Ovary (tissue), 9 donors: Measurements from ENCODE around the gene PTPN2. TPM values are rescaled to one million over a fixed set of nuclear protein-coding genes. Genes with fewer than 3 reads are reported as not detected.

Experiments used
- DNase-seq, 5 donors: peaks; one replicate each; pipeline ENCODE4 v3.0.0-alpha.2; 2019 to 2020
- H3K27ac ChIP-seq, 2 donors: fragments of 200-600 bp; one replicate each; pipeline versions ENCODE4 v1.5.1 to v1.8.0; 2019 to 2022
- H3K27me3 ChIP-seq: fragments of 200-600 bp; one replicate; pipeline ENCODE4 v1.8.0; 2022
- H3K36me3 ChIP-seq: fragments of 200-600 bp; sonication (generic); one replicate; pipeline ENCODE4 v1.5.1; 2019
- H3K4me1 ChIP-seq: one replicate; pipeline ENCODE4 v1.8.1; 2013; ENCODE audit warnings: mild to moderate bottlenecking, moderate library complexity; ENCODE audit not compliant: insufficient read depth
- H3K4me3 ChIP-seq: fragments of 200-600 bp; sonication (generic); one replicate; pipeline ENCODE4 v1.5.1; 2017
- H3K9me3 ChIP-seq, 2 donors: fragments of 200-600 bp in 1 of 2; sonication (generic) in 1 of 2; one replicate each; pipeline versions ENCODE4 v1.5.1 to v1.8.1; 2013 to 2019; ENCODE audit warnings: mild to moderate bottlenecking in 1 of 2, moderate library complexity in 1 of 2
- CTCF ChIP-seq, 3 donors: fragments of 450-650 bp in 2 of 3; fragments of 200-600 bp in 1 of 3; IDR thresholded peaks; one replicate each; pipeline versions ENCODE4 v1.5.1 to v1.8.0; 2016 to 2022; ENCODE audit warnings: antibody characterized with exemption in 3 of 3, mild to moderate bottlenecking in 1 of 3
- EP300 ChIP-seq: sonication (generic); formaldehyde crosslinking; IDR thresholded peaks from one replicate; pipeline ENCODE4 v1.6.1; 2017; ENCODE audit warnings: antibody characterized with exemption
- POLR2A ChIP-seq: fragments of 450-650 bp; IDR thresholded peaks from one replicate; pipeline ENCODE4 v1.6.1; 2017; ENCODE audit warnings: antibody characterized with exemption, mild to moderate bottlenecking, moderate library complexity
- WGBS, 3 donors: extraction: QIAGEN DNeasy Blood & Tissue Kit in 1 of 3; methylation state at CpG; one replicate each; pipeline versions ENCODE4 v1.1.5 to v1.1.7; 2013 to 2017; 5-methylcytosine and 5-hydroxymethylcytosine counted together
- intact Hi-C, 4 donors: fragments of 100-400 bp; cut with DNase I; formaldehyde crosslinking; loops; one replicate each; pipeline versions ENCODE4 v1.11.0 to v1.15.1; 2022 to 2023
- polyA plus RNA-seq, 2 donors: library from polyadenylated mRNA; stranded (reverse); fragments of 200-250 nt in 1 of 2; fragments of 350-450 nt in 1 of 2; fragmentation: Illumina TruSeq in 1 of 2; extraction: RNeasy Lipid Tissue Mini Kit (QIAGEN cat#74804) in 1 of 2; gene quantifications; one replicate each; pipeline ENCODE4 v1.2.3, GENCODE V29; 2013 to 2014
- total RNA-seq, 7 donors: library from RNA; depleted of rRNA in 2 of 7; stranded (reverse); fragments of >200 nt in 2 of 7; fragmentation: NEBNext Ultra II Directional in 3 of 7; extraction: Animal tissue kit (Norgen Biotek cat#: 25700) in 3 of 7; gene quantifications; one replicate each; pipeline versions ENCODE4 v1.1.0 to v1.2.4, GENCODE V29; 2016 to 2023
- donor health status: DM: no; HTN: no; CAD: no; lungs with moderate emphysema.
- donor health status: DM: no; HTN: no; CAD: no.
- donor health status: Bipolar disorder and iron deficiency.
- donor health status: DM: yes; HTN: yes; CAD: no.
- donor health status: DM: no; HTN: no; CAD: no.
- donor health status: DM: yes; HTN: yes; CAD: no.

The PTPN2 gene
- total and polyA plus RNA-seq, 9 donors, result 29.4 to 48.1 (median 36.2) TPM

- Histone ChIP-seq H3K4me1 (no peaks in the 10 kb centered on the region), H3K4me3 (no peak overlapping the region), H3K36me3 (no peaks in the 10 kb centered on the region), H3K27me3 (no peaks in the 10 kb centered on the region), H3K27ac (no peak overlapping the region), H3K9me3 (no peaks in the 10 kb centered on the region)
- 86 to 88% (median 86%) methylated on average over 5 of the region's 5 CpGs for WGBS, 3 donors
- DNase-seq, result no peak
- intact Hi-C loops, result no loop called here
- TF ChIP-seq CTCF (IDR thresholded peaks at IDR 0.05) (no peak), POLR2A (no peak), EP300 (no peak)
Measured at GRCh38 chr18:12751503-12751884, 132.5 kb downstream of the PTPN2 start.

- DNase-seq, result no peak
- Histone ChIP-seq H3K27ac (no peak overlapping the region), H3K4me1 (no peaks in the 10 kb centered on the region), H3K27me3 (no peaks in the 10 kb centered on the region), H3K36me3 (no peaks in the 10 kb centered on the region), H3K4me3 (no peak overlapping the region), H3K9me3 (no peaks in the 10 kb centered on the region)
- TF ChIP-seq EP300, result no peak
- TF ChIP-seq CTCF (IDR thresholded peaks at IDR 0.05), result no peak
- TF ChIP-seq POLR2A, result no peak
- intact Hi-C loops, result no loop called here
- WGBS, 3 donors, result 90 to 93% (median 91%) methylated on average over 18 of the region's 18 CpGs
Measured at GRCh38 chr18:12750715-12751502, 133.1 kb downstream of the PTPN2 start.

GRCh38 chr18:12750076-12750714, 133.8 kb downstream of the PTPN2 start:
- Histone ChIP-seq H3K4me1 (no peaks in the 10 kb centered on the region), H3K27ac (no peak overlapping the region), H3K27me3 (no peaks in the 10 kb centered on the region), H3K9me3 (no peaks in the 10 kb centered on the region), H3K4me3 (no peak overlapping the region), H3K36me3 (no peaks in the 10 kb centered on the region)
- WGBS, 3 donors, result 53 to 69% (median 57%) methylated on average over 14 of the region's 14 CpGs
- no peak for DNase-seq
- no peak for TF ChIP-seq POLR2A
- no peak for TF ChIP-seq EP300
- no peak for TF ChIP-seq CTCF (IDR thresholded peaks at IDR 0.05)
- intact Hi-C loops, result no loop called here

DNA sequence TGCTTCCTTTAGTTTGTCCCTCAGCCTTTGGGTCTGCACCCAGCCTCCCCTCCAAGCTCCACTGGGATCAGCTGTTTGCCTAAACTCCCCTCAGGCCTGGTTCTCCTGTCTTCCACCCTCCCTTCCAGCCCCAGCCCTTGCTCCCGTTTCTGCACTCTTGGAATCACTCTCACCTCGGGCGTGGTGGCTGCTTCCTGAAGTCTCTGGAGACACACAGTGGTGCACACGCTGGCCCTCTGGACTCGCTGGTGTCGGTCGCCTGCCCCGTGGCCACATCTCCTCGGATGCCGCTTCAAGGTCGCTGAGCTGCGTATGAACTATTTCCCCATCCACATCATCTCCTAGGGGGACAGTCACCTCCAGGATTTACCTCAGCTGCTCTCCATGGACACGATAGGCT, 134.9 kb downstream of the PTPN2 start:
- Histone ChIP-seq H3K27me3 (no peaks in the 10 kb centered on the region), H3K36me3 (no peaks in the 10 kb centered on the region), H3K9me3 (no peaks in the 10 kb centered on the region), H3K4me1 (no peaks in the 10 kb centered on the region), H3K4me3 (no peak overlapping the region), H3K27ac (no peak overlapping the region)
- DNase-seq, result no peak
- no peak for TF ChIP-seq POLR2A
- no peak for TF ChIP-seq EP300
- TF ChIP-seq CTCF (IDR thresholded peaks at IDR 0.05), result no peak
- WGBS, 3 donors, result 78 to 80% (median 79%) methylated on average over 13 of the region's 13 CpGs
- intact Hi-C loops, result no loop called here
